Upper lobe of left lung (tissue), 4 donors: Measurements from ENCODE around the gene SPOCK3.

Experiments used
- CTCF ChIP-seq, 6 experiments: fragments of 450-650 bp in 4 of 6; fragments of 200-600 bp in 2 of 6; sonication (generic) in 2 of 6; IDR thresholded peaks; one replicate each; pipeline ENCODE4 v1.5.1; 2016 to 2019; ENCODE audit warnings: antibody characterized with exemption in 6 of 6
- POLR2A ChIP-seq, 4 donors: fragments of 450-650 bp; IDR thresholded peaks; one replicate each; pipeline ENCODE4 v1.5.1; 2016 to 2017; ENCODE audit warnings: antibody characterized with exemption in 4 of 4, mild to moderate bottlenecking in 2 of 4

- TF ChIP-seq CTCF (IDR thresholded peaks at IDR 0.05) = no peak
- no peak for TF ChIP-seq POLR2A (IDR thresholded peaks at IDR 0.05)
Observed at GRCh38 chr4:167230744-167231143, 3.5 kb downstream of the SPOCK3 start.
